ENCODE measurements around the gene SEMA3B. TPM values are rescaled to one million over a fixed set of nuclear protein-coding genes. Genes with fewer than 3 reads are reported as not detected.
"Not testable (repeated sequence)": the region's sequence is repeated elsewhere in the genome, so short reads cannot be mapped to it uniquely, and the experiment has no call there.

The SEMA3B gene
- total RNA-seq, 2 experiments from 2014 or later: 0.28 to 0.82 TPM

DNA sequence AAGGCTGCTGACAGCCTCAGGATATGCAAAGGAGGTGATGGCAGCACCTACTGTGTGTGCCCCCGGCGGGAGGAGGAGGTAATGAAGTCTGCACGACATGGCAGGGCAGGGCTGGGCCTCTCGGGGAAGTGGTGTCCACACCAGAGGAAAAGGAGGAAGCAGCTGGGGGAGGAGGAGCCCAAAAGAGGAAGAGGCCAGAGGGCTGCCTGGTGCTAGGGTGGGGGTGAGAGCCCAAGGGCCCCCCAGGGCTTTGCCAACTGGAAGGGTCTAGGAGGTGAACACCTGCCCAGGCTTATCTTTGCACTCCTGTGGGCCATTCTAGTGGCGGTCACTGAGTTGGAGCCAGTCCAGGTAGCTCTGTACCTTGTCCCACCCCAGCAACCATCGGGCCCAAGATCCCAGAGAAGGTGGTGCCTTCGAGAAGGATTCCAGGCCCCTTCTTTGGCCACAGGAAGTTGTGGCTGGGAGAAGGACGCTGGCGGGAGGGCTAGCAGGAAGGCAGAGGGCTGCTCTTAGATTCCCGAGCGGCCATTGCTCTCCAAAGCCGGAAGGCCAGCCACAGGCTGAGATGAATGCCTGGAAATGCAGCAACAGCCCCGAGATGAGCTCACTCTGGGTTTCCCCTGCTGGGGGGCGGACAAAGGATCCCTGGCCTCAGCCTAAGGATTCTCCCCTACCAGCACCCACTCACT is 25.9 kb upstream of the SEMA3B start:
- Histone ChIP-seq H4K20me1 (ENCODE audit: insufficient read depth, low read length) (peaks cover 15% of the 10 kb centered on the region; the same call in 1 of the 2 replicates), H3K4me1 (ENCODE audit: insufficient read depth, low read length, poor library complexity, severe bottlenecking) (peaks cover 85% of the 10 kb centered on the region), H3K36me3 (ENCODE audit: insufficient read depth, low read length) (peaks cover 48% of the 10 kb centered on the region; the same call in 1 of the 2 replicates), H3K79me2 (ENCODE audit: insufficient read depth, low read depth, low read length) (peaks cover 68% of the 10 kb centered on the region), H3K4me2 (ENCODE audit: low read length) (peak overlapping the region; percentile 62), H3K9me2 (ENCODE audit: insufficient read depth, low read length) (no peaks in the 10 kb centered on the region), H2AFZ (ENCODE audit: low read length) (no peak overlapping the region), H3K27ac (ENCODE audit: low read depth, low read length, poor library complexity, severe bottlenecking) (peak overlapping the region; percentile 74), H3K9me3 (ENCODE audit: low read length) (no peaks in the 10 kb centered on the region), H3K4me3 (ENCODE audit: low read depth, low read length, poor library complexity, severe bottlenecking) (peak overlapping the region; percentile 21)
- peak; percentile 68 for DNase-seq (ENCODE audit: low spot score)
- ChIA-PET POLR2A (interaction anchor here (0.9 to 1.1 kb wide), 2 partner anchors 9 to 15 kb away, joined by 3 to 6 read pairs; no protein-coding TSS in a partner anchor), CTCF (ENCODE audit: unreplicated experiment) (interaction anchor here (0.6 to 0.8 kb wide), 3 partner anchors 13 to 107 kb away, joined by 3 to 7 read pairs (median 3); no protein-coding TSS in a partner anchor)
- BruUV-seq (replicated peaks): no TSS peak
- no peak for TF ChIP-seq EZH2phosphoT487 (IDR thresholded peaks at IDR 0.05; ENCODE audit: borderline replicate concordance, low read depth, low read length)
- TF ChIP-seq, protein P1, sequence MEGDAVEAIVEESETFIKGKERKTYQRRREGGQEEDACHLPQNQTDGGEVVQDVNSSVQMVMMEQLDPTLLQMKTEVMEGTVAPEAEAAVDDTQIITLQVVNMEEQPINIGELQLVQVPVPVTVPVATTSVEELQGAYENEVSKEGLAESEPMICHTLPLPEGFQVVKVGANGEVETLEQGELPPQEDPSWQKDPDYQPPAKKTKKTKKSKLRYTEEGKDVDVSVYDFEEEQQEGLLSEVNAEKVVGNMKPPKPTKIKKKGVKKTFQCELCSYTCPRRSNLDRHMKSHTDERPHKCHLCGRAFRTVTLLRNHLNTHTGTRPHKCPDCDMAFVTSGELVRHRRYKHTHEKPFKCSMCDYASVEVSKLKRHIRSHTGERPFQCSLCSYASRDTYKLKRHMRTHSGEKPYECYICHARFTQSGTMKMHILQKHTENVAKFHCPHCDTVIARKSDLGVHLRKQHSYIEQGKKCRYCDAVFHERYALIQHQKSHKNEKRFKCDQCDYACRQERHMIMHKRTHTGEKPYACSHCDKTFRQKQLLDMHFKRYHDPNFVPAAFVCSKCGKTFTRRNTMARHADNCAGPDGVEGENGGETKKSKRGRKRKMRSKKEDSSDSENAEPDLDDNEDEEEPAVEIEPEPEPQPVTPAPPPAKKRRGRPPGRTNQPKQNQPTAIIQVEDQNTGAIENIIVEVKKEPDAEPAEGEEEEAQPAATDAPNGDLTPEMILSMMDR (conservative IDR thresholded peaks at IDR 0.05; ENCODE audit: low read length): no peak
- intact Hi-C loops (cut with micrococcal nuclease; ENCODE audit: unreplicated experiment): no loop called here

DNA sequence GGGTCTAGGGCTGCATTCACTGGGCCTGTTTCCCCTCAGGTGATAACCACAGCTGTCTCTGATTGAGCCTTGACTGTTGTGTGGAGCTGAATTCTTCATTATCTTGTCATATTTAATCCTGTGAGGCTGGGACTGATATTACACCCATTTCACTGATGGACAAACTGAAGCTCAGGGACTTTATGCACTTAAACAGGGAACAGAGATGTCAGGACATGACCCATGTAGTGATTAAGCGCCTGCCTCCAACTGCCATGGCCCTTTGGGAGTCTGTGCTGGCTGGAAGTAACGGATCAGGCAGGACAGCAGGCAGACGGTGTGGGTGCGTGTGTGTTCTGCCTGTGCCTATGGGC is 25.4 kb upstream of the SEMA3B start:
- Histone ChIP-seq H3K9me2 (ENCODE audit: insufficient read depth, low read length) (no peaks in the 10 kb centered on the region), H3K4me3 (ENCODE audit: low read depth, low read length, poor library complexity, severe bottlenecking) (no peak overlapping the region), H3K36me3 (ENCODE audit: insufficient read depth, low read length) (peaks cover 46% of the 10 kb centered on the region; the same call in 1 of the 2 replicates), H3K27ac (ENCODE audit: low read depth, low read length, poor library complexity, severe bottlenecking) (peak overlapping the region; percentile 74), H3K4me2 (ENCODE audit: low read length) (0 out of 2 replicates have a peak overlapping the region, but pooled peaks have one; percentile 62), H2AFZ (ENCODE audit: low read length) (no peak overlapping the region), H3K4me1 (ENCODE audit: insufficient read depth, low read length, poor library complexity, severe bottlenecking) (peaks cover 85% of the 10 kb centered on the region), H3K9me3 (ENCODE audit: low read length) (no peaks in the 10 kb centered on the region), H3K79me2 (ENCODE audit: insufficient read depth, low read depth, low read length) (peaks cover 68% of the 10 kb centered on the region), H4K20me1 (ENCODE audit: insufficient read depth, low read length) (peaks cover 15% of the 10 kb centered on the region; the same call in 1 of the 2 replicates)
- ChIA-PET CTCF (ENCODE audit: unreplicated experiment) (interaction anchor here (0.6 to 1.3 kb wide), 3 partner anchors 14 to 94 kb away, joined by 3 to 4 read pairs (median 3); no protein-coding TSS in a partner anchor), POLR2A (interaction anchor here (0.9 to 1.1 kb wide), 3 partner anchors 8 to 15 kb away, joined by 3 to 6 read pairs (median 3); partner anchors contain the start of gene GNAI2)
- no TSS peak for BruUV-seq (replicated peaks)
- no peak for TF ChIP-seq EZH2phosphoT487 (IDR thresholded peaks at IDR 0.05; ENCODE audit: borderline replicate concordance, low read depth, low read length)
- TF ChIP-seq, protein P1 (conservative IDR thresholded peaks at IDR 0.05; ENCODE audit: low read length): no peak
- intact Hi-C loops (cut with micrococcal nuclease; ENCODE audit: unreplicated experiment): no loop called here
- DNase-seq (ENCODE audit: low spot score): no peak

DNA sequence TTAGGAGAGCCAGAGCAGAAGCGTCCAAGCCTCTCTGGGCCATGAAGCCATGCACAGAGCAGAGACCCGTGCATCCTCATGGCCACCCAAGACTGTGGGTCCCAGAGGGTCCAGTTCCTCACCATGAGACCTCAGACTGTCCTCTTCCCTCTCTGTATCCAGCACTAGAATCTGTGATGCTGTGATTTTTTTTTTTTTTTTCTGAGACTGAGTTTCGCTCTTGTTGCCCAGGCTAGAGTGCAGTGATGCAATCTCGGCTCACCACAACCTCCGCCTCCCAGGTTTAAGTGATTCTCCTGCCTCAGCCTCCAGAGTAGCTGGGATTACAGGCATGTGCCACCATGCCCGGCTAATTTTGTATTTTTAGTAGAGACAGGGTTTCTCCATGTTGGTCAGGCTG is 24.1 kb upstream of the SEMA3B start:
- POLR2A ChIA-PET; H3K9me2 ChIP-seq (ENCODE audit: insufficient read depth, low read length); H3K4me2 ChIP-seq (ENCODE audit: low read length); DNase-seq (ENCODE audit: low spot score); H3K4me3 ChIP-seq (ENCODE audit: low read depth, low read length, poor library complexity, severe bottlenecking); intact Hi-C loops (cut with micrococcal nuclease; ENCODE audit: unreplicated experiment); H2AFZ ChIP-seq (ENCODE audit: low read length); H3K9me3 ChIP-seq (ENCODE audit: low read length); BruUV-seq (replicated peaks): not testable (repeated sequence)
- H3K27ac ChIP-seq (ENCODE audit: low read depth, low read length, poor library complexity, severe bottlenecking): peak overlapping the region; percentile 31
- H3K79me2 ChIP-seq (ENCODE audit: insufficient read depth, low read depth, low read length): peaks cover 68% of the 10 kb centered on the region
- peaks cover 76% of the 10 kb centered on the region for H3K4me1 ChIP-seq (ENCODE audit: insufficient read depth, low read length, poor library complexity, severe bottlenecking)
- peaks cover 43% of the 10 kb centered on the region; the same call in 1 of the 2 replicates for H3K36me3 ChIP-seq (ENCODE audit: insufficient read depth, low read length)
- CTCF ChIA-PET (ENCODE audit: unreplicated experiment): interaction anchor here (1.3 kb wide), 1 partner anchor 52 kb away, joined by 4 read pairs; no protein-coding TSS in a partner anchor
- H4K20me1 ChIP-seq (ENCODE audit: insufficient read depth, low read length): peaks cover 15% of the 10 kb centered on the region; the same call in 1 of the 2 replicates
